GM12875 (cell line): ENCODE measurements around the gene THSD4.

Source experiments
- H3K4me3 ChIP-seq: one replicate; pipeline ENCODE4 v1.5.1; 2011; ENCODE audit warnings: low read depth, low read length, control low read depth
- CTCF ChIP-seq: IDR thresholded peaks from 2 replicates; pipeline ENCODE4 v1.5.1; 2011; ENCODE audit warnings: low read depth, mild to moderate bottlenecking, control low read depth, inconsistent platforms, low read length, moderate library complexity, borderline replicate concordance; ENCODE audit not compliant: insufficient read depth

The THSD4 gene

GRCh38 chr15:71107501-71107815, 7.8 kb upstream of the THSD4 start:
- H3K4me3 ChIP-seq = no peak overlapping the region
- TF ChIP-seq CTCF = no peak

- TF ChIP-seq CTCF = no peak
- H3K4me3 ChIP-seq = no peak overlapping the region
These were observed 6.1 kb upstream of the THSD4 start for GRCh38 chr15:71109130-71109529.

GRCh38 chr15:71109905-71110304, 5.4 kb upstream of the THSD4 start:
- TF ChIP-seq CTCF = no peak
- H3K4me3 ChIP-seq = no peak overlapping the region

GRCh38 chr15:71110405-71111180, 4.7 kb upstream of the THSD4 start:
- H3K4me3 ChIP-seq = no peak overlapping the region
- TF ChIP-seq CTCF = no peak

GRCh38 chr15:71111181-71111565, 4.1 kb upstream of the THSD4 start:
- TF ChIP-seq CTCF = no peak
- no peak overlapping the region for H3K4me3 ChIP-seq

GRCh38 chr15:71111950-71112349, 3.3 kb upstream of the THSD4 start:
- H3K4me3 ChIP-seq = no peak overlapping the region
- TF ChIP-seq CTCF = no peak

- no peak for TF ChIP-seq CTCF
- H3K4me3 ChIP-seq = no peak overlapping the region
These were observed 2.8 kb upstream of the THSD4 start for GRCh38 chr15:71112429-71112828.
